IMR-90 (cell line): ENCODE data around the gene LRIT2. TPM values are rescaled to one million over a fixed set of nuclear protein-coding genes. Genes with fewer than 3 reads are reported as not detected.

Experiments
- ATAC-seq: fragments of 200-7000 bp; cut with Tn5 transposase; 2 replicates; pipeline ENCODE4 v1.9.1; 2020; ENCODE audit warnings: low read depth, mild to moderate bottlenecking, moderate library complexity
- BruUV-seq: library from RNA; stranded (reverse); fragments of 400-500 nt; replicated peaks from 2 replicates; lab custom pipeline; 2021; lab: Mats Ljungman, UMichigan
- CTCF ChIA-PET: fragments of 300-600 bp; formaldehyde crosslinking; extraction: SDS; loops from one replicate; lab custom pipeline; 2021; ENCODE audit warnings: antibody characterized with exemption; lab: Yijun Ruan, JAX
- POLR2A ChIA-PET: fragments of 300-600 bp; sonication (Branson Sonifier 250); formaldehyde crosslinking; loops from one replicate; lab custom pipeline; 2022; ENCODE audit warnings: antibody characterized with exemption; ENCODE audit not compliant: unreplicated experiment; lab: Charles Lee
- DNase-seq: peaks from one replicate; pipeline ENCODE4 v3.0.0; 2013
- H2AFZ ChIP-seq: replicated peaks from 2 replicates; pipeline ENCODE3; 2013; ENCODE audit warnings: low read length, mild to moderate bottlenecking; ENCODE audit not compliant: poor library complexity
- H2AK5ac ChIP-seq: 2 replicates; pipeline ENCODE4 v1.6.1; 2013; ENCODE audit warnings: low read depth, low read length, inconsistent platforms
- H2AK9ac ChIP-seq: replicated peaks from 2 replicates; pipeline ENCODE3; 2013; ENCODE audit warnings: mild to moderate bottlenecking, low read depth, low read length, moderate library complexity; ENCODE audit not compliant: poor library complexity
- H2BK120ac ChIP-seq: 2 replicates; pipeline ENCODE4 v1.6.1; 2013; ENCODE audit warnings: low read depth, low read length, inconsistent platforms
- H2BK15ac ChIP-seq: 3 replicates; pipeline ENCODE4 v1.6.1; 2013; ENCODE audit warnings: low read depth, low read length, inconsistent platforms
- H2BK20ac ChIP-seq: 2 replicates; pipeline ENCODE4 v1.6.1; 2013; ENCODE audit warnings: low read depth, mild to moderate bottlenecking, inconsistent platforms, low read length, moderate library complexity
- H2BK5ac ChIP-seq: 2 replicates; pipeline ENCODE4 v1.6.1; 2013; ENCODE audit warnings: mild to moderate bottlenecking, low read depth, low read length, inconsistent platforms; ENCODE audit not compliant: poor library complexity, severe bottlenecking
- H3K14ac ChIP-seq: replicated peaks from 2 replicates; pipeline ENCODE4 v1.6.1; 2013; ENCODE audit warnings: low read depth, low read length, inconsistent platforms
- H3K18ac ChIP-seq: 2 replicates; pipeline ENCODE4 v1.6.1; 2013; ENCODE audit warnings: low read depth, low read length, control low read depth
- H3K23ac ChIP-seq: 2 replicates; pipeline ENCODE4 v1.6.1; 2013; ENCODE audit warnings: low read depth, low read length, inconsistent platforms
- H3K27ac ChIP-seq: 2 replicates; pipeline ENCODE4 v1.5.1; 2013; ENCODE audit warnings: mild to moderate bottlenecking, control low read depth, low read length; ENCODE audit not compliant: insufficient read depth
- H3K27me3 ChIP-seq: 2 replicates; pipeline ENCODE4 v1.6.1; 2013; ENCODE audit warnings: low read length; ENCODE audit not compliant: control insufficient read depth, insufficient read depth
- H3K36me3 ChIP-seq: 2 replicates; pipeline ENCODE4 v1.6.1; 2013; ENCODE audit warnings: low read length, mixed read lengths; ENCODE audit not compliant: control insufficient read depth, insufficient read depth
- H3K4ac ChIP-seq: 2 replicates; pipeline ENCODE4 v1.6.1; 2013; ENCODE audit warnings: low read depth, low read length, inconsistent platforms
- H3K4me1 ChIP-seq: 2 replicates; pipeline ENCODE4 v1.6.1; 2013; ENCODE audit warnings: low read length, mixed read lengths; ENCODE audit not compliant: control insufficient read depth, insufficient read depth
- H3K4me2 ChIP-seq: 2 replicates; pipeline ENCODE4 v1.6.1; 2013; ENCODE audit warnings: low read depth, mild to moderate bottlenecking, control low read depth, low read length, moderate library complexity
- H3K4me3 ChIP-seq: 2 replicates; pipeline ENCODE4 v1.5.1; 2013; ENCODE audit warnings: low read depth, mild to moderate bottlenecking, control low read depth, low read length, moderate library complexity; ENCODE audit not compliant: insufficient read depth
- H3K56ac ChIP-seq: 2 replicates; pipeline ENCODE4 v1.6.1; 2013; ENCODE audit warnings: low read length, inconsistent platforms; ENCODE audit not compliant: insufficient read depth; ENCODE audit errors: extremely low read depth
- H3K79me1 ChIP-seq, 2 experiments: 2 replicates each; pipeline ENCODE4 v1.6.1; 2013; ENCODE audit warnings: low read length in 2 of 2, inconsistent platforms in 1 of 2, low read depth in 1 of 2
- H3K9ac ChIP-seq: 2 replicates; pipeline ENCODE4 v1.6.1; 2013; ENCODE audit warnings: low read depth, low read length, control low read depth
- H3K9me1 ChIP-seq: 2 replicates; pipeline ENCODE4 v1.6.1; 2013; ENCODE audit warnings: low read length, inconsistent platforms; ENCODE audit not compliant: insufficient read depth
- H3K9me3 ChIP-seq: 2 replicates; pipeline ENCODE4 v1.6.1; 2013; ENCODE audit warnings: low read length; ENCODE audit not compliant: control insufficient read depth, insufficient read depth
- H4K20me1 ChIP-seq: 2 replicates; pipeline ENCODE4 v1.6.1; 2013; ENCODE audit warnings: low read length, inconsistent platforms; ENCODE audit not compliant: insufficient read depth
- H4K5ac ChIP-seq: 2 replicates; pipeline ENCODE4 v1.6.1; 2013; ENCODE audit warnings: mild to moderate bottlenecking, low read depth, low read length, control low read depth
- H4K8ac ChIP-seq, 2 experiments: 2 replicates each; pipeline ENCODE4 v1.6.1; 2013; ENCODE audit warnings: low read depth in 2 of 2, low read length in 2 of 2, control low read depth in 1 of 2, inconsistent platforms in 1 of 2
- H4K91ac ChIP-seq: 2 replicates; pipeline ENCODE4 v1.6.1; 2013; ENCODE audit warnings: low read depth, low read length, inconsistent platforms; ENCODE audit not compliant: insufficient read depth
- BHLHE40 ChIP-seq: fragments of 150-350 bp; IDR thresholded peaks from 2 replicates; pipeline ENCODE4 v1.6.1; 2016; ENCODE audit warnings: mild to moderate bottlenecking, low read depth, low read length
- CEBPB ChIP-seq: IDR thresholded peaks from 2 replicates; pipeline ENCODE4 v1.6.1; 2012; ENCODE audit warnings: low read depth, low read length, improper control_type of control experiment
- FOS ChIP-seq: fragments of 150-350 bp; IDR thresholded peaks from 2 replicates; pipeline ENCODE4 v1.6.1; 2016; ENCODE audit warnings: low read depth, low read length
- MAZ ChIP-seq: IDR thresholded peaks from 2 replicates; pipeline ENCODE4 v1.6.1; 2012; ENCODE audit warnings: low read depth, mild to moderate bottlenecking, low read length, improper control_type of control experiment, moderate library complexity, borderline replicate concordance
- NFE2L2 ChIP-seq: fragments of 150-350 bp; IDR thresholded peaks from 2 replicates; pipeline ENCODE4 v1.6.1; 2016; ENCODE audit warnings: low read depth, mild to moderate bottlenecking, low read length
- RCOR1 ChIP-seq: IDR thresholded peaks from 2 replicates; pipeline ENCODE4 v1.6.1; 2012; ENCODE audit warnings: mild to moderate bottlenecking, low read length, improper control_type of control experiment; ENCODE audit not compliant: insufficient replicate concordance
- RFX5 ChIP-seq: IDR thresholded peaks from 2 replicates; pipeline ENCODE4 v1.8.0; 2012; ENCODE audit warnings: low read depth, mild to moderate bottlenecking, low read length, moderate library complexity
- SMC3 ChIP-seq: fragments of 150-350 bp; IDR thresholded peaks from 2 replicates; pipeline ENCODE4 v1.6.1; 2016; ENCODE audit warnings: low read depth, mild to moderate bottlenecking, antibody characterized with exemption, low read length, moderate library complexity
- WGBS, 2 experiments: methylation state at CpG; one replicate each; pipeline versions ENCODE4 v1.1.5 to v1.1.7; 2013; ENCODE audit warnings: missing lambda C conversion rate in 2 of 2; ENCODE audit not compliant: insufficient read length in 1 of 2; ENCODE audit errors: extremely low coverage in 2 of 2; 5-methylcytosine and 5-hydroxymethylcytosine counted together
- dilution Hi-C: fragments of 300-500 bp; cut with HindIII; formaldehyde crosslinking; loops from one replicate; pipeline ENCODE4 v1.14.3; 2018; ENCODE audit warnings: low sequenced_read_pairs; ENCODE audit not compliant: unreplicated experiment
- in situ Hi-C: fragments of 300-500 bp; cut with MboI; formaldehyde crosslinking; loops from 3 replicates; pipeline ENCODE4 v1.14.3; 2019; ENCODE audit warnings: low sequenced_read_pairs, inconsistent platforms, mixed read lengths
- intact Hi-C: fragments of 100-400 bp; cut with micrococcal nuclease; formaldehyde crosslinking; loops from 2 replicates; pipeline ENCODE4 v1.10.0; 2022
- polyA plus RNA-seq, 3 experiments: library from polyadenylated mRNA; depleted of rRNA; stranded (reverse); fragments of >200 nt; gene quantifications; 2 replicates each; pipeline ENCODE4 v1.2.3, GENCODE V29; 2012; ENCODE audit warnings: low replicate concordance in 1 of 3
- total RNA-seq: library from RNA; depleted of rRNA; stranded (reverse); fragments of >200 nt; gene quantifications from 2 replicates; pipeline ENCODE4 v1.2.3, GENCODE V29; 2012
- TF ChIP-seq, protein P1 (sequence below): fragments of 150-350 bp; IDR thresholded peaks from 2 replicates; pipeline ENCODE4 v1.6.1; 2017; ENCODE audit warnings: mild to moderate bottlenecking, antibody characterized with exemption, low read length, low read depth
- TF ChIP-seq, protein P2 (sequence below): fragments of 150-350 bp; IDR thresholded peaks from 2 replicates; pipeline ENCODE4 v1.6.1; 2016; ENCODE audit warnings: low read depth, mild to moderate bottlenecking, low read length, moderate library complexity, borderline replicate concordance

Gene LRIT2
- total and polyA plus RNA-seq, 2 of the 4 experiments (the other 2 are of a cell fraction), result not detected

DNA sequence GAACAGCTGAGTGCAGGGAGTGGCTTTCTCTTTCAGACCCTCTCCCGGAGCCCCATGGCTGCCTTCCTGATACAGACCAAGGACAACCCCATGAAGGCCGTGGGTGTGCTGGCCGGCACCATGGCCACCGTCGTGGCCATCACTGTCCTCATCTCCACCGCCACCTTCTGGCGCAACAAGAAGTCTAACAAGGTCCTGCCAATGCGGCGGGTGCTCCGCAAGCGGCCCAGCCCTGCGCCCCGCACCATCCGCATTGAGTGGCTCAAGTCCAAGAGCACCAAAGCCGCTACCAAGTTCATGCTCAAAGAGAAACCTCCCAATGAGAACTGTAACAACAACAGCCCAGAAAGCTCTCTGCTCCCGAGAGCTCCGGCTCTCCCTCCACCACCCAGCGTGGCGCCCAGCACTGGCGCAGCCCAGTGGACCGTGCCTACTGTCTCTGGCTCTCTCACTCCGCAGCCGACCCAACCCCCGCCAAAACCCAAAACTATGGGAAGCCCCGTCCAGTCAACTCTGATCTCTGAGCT is 11.2 kb downstream of the LRIT2 start:
- Histone ChIP-seq H4K8ac (no peak overlapping the region), H3K4me1 (no peaks in the 10 kb centered on the region), H3K4ac (no peak overlapping the region), H2AK5ac (no peak overlapping the region), H3K4me3 (no peak overlapping the region), H4K5ac (no peak overlapping the region), H3K9ac (no peak overlapping the region), H3K27ac (no peak overlapping the region), H3K18ac (no peak overlapping the region), H3K9me1 (no peaks in the 10 kb centered on the region), H3K36me3 (no peaks in the 10 kb centered on the region), H3K4me2 (no peak overlapping the region), H2AFZ (no peak overlapping the region), H2AK9ac (no peak overlapping the region), H3K56ac (no peak overlapping the region), H3K79me1 (no peaks in the 10 kb centered on the region), H2BK120ac (no peak overlapping the region), H2BK20ac (no peak overlapping the region), H3K23ac (no peak overlapping the region), H3K27me3 (no peaks in the 10 kb centered on the region; the same call in 1 of the 2 replicates), H4K20me1 (no peaks in the 10 kb centered on the region), H2BK5ac (no peak overlapping the region), H3K9me3 (no peaks in the 10 kb centered on the region), H4K91ac (no peak overlapping the region), H2BK15ac (no peak overlapping the region), H3K14ac (no peak overlapping the region)
- intact Hi-C loops, result no loop called here
- no peak for DNase-seq
- no peak for ATAC-seq
- BruUV-seq, result no TSS peak
- 67% methylated on average over 16 of the region's 25 CpGs; no CpG with 5 or more reads in 1 of the 2 experiments for WGBS, 2 experiments
- POLR2A ChIA-PET, result no interaction called here
- CTCF ChIA-PET, result no interaction called here
- in situ Hi-C loops, result no loop called here
- TF ChIP-seq RFX5 (no peak), FOS (no peak), CEBPB (no peak), MAZ (no peak), RCOR1 (no peak), SMC3 (no peak), NFE2L2 (no peak), BHLHE40 (no peak)
- TF ChIP-seq, protein P1, sequence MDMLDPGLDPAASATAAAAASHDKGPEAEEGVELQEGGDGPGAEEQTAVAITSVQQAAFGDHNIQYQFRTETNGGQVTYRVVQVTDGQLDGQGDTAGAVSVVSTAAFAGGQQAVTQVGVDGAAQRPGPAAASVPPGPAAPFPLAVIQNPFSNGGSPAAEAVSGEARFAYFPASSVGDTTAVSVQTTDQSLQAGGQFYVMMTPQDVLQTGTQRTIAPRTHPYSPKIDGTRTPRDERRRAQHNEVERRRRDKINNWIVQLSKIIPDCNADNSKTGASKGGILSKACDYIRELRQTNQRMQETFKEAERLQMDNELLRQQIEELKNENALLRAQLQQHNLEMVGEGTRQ, result no peak
- TF ChIP-seq, protein P2, sequence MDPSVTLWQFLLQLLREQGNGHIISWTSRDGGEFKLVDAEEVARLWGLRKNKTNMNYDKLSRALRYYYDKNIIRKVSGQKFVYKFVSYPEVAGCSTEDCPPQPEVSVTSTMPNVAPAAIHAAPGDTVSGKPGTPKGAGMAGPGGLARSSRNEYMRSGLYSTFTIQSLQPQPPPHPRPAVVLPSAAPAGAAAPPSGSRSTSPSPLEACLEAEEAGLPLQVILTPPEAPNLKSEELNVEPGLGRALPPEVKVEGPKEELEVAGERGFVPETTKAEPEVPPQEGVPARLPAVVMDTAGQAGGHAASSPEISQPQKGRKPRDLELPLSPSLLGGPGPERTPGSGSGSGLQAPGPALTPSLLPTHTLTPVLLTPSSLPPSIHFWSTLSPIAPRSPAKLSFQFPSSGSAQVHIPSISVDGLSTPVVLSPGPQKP, result no peak
- dilution Hi-C loops, result no loop called here
